Measurements from ENCODE around the gene SLC10A7. TPM values are rescaled to one million over a fixed set of nuclear protein-coding genes. Genes with fewer than 3 reads are reported as not detected.

The SLC10A7 gene
- polyA plus RNA-seq, 1 donor (not counting 4 experiments of a cell fraction or from before 2014, with no cell fraction given): 12.7 TPM

- dilution Hi-C loops (cut with MboI; ENCODE audit: extremely low pct_ligation_motif_present, low sequenced_read_pairs): no loop called here
- H3K4me3 ChIP-seq (ENCODE audit: control insufficient read depth in 2 of 3, extremely low read depth in 1 of 3, insufficient read depth in 2 of 3, low read depth in 1 of 3, low read length in 3 of 3): no peak overlapping the region
- no peak for FAIRE-seq
- no peak overlapping the region for H3K27ac ChIP-seq (ENCODE audit: control insufficient read depth, insufficient read depth, low read length)
- no peaks in the 10 kb centered on the region for H3K79me2 ChIP-seq (ENCODE audit: control insufficient read depth, insufficient read depth, low read length)
- no peak overlapping the region for H2AFZ ChIP-seq (ENCODE audit: control insufficient read depth, low read length)
- no peak for TF ChIP-seq EZH2 (IDR thresholded peaks at IDR 0.05; ENCODE audit: low read length)
- TF ChIP-seq, protein P1, sequence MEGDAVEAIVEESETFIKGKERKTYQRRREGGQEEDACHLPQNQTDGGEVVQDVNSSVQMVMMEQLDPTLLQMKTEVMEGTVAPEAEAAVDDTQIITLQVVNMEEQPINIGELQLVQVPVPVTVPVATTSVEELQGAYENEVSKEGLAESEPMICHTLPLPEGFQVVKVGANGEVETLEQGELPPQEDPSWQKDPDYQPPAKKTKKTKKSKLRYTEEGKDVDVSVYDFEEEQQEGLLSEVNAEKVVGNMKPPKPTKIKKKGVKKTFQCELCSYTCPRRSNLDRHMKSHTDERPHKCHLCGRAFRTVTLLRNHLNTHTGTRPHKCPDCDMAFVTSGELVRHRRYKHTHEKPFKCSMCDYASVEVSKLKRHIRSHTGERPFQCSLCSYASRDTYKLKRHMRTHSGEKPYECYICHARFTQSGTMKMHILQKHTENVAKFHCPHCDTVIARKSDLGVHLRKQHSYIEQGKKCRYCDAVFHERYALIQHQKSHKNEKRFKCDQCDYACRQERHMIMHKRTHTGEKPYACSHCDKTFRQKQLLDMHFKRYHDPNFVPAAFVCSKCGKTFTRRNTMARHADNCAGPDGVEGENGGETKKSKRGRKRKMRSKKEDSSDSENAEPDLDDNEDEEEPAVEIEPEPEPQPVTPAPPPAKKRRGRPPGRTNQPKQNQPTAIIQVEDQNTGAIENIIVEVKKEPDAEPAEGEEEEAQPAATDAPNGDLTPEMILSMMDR (optimal IDR thresholded peaks at IDR 0.05 in 1 of 3, IDR thresholded peaks at IDR 0.05 in 1 of 3, conservative IDR thresholded peaks at IDR 0.05 in 1 of 3; ENCODE audit: extremely low read depth in 1 of 3, insufficient read depth in 2 of 3, low read length in 3 of 3): no peak
- DNase-seq (ENCODE audit: low read depth, low spot score): no peak
- no peaks in the 10 kb centered on the region for H3K27me3 ChIP-seq (ENCODE audit: control insufficient read depth, extremely low read depth, insufficient read depth, low read length)
- H3K9ac ChIP-seq (ENCODE audit: control insufficient read depth, extremely low read depth, insufficient read depth, low read length): no peak overlapping the region
- no peaks in the 10 kb centered on the region for H3K9me3 ChIP-seq (ENCODE audit: control insufficient read depth, low read depth, low read length)
- H3K4me2 ChIP-seq (ENCODE audit: control insufficient read depth, extremely low read depth, insufficient read depth, low read depth, low read length): no peak overlapping the region
- H4K20me1 ChIP-seq (ENCODE audit: control insufficient read depth, extremely low read depth, insufficient read depth, low read length): no peaks in the 10 kb centered on the region
- no peaks in the 10 kb centered on the region for H3K36me3 ChIP-seq (ENCODE audit: control insufficient read depth in 2 of 2, extremely low read depth in 1 of 2, insufficient read depth in 2 of 2, low read length in 2 of 2)
- no peaks in the 10 kb centered on the region for H3K9me1 ChIP-seq (ENCODE audit: control insufficient read depth, extremely low read depth, insufficient read depth, low read length)
- H3K4me1 ChIP-seq (ENCODE audit: control insufficient read depth, extremely low read depth, insufficient read depth, low read length): no peaks in the 10 kb centered on the region
Measured at GRCh38 chr4:146398404-146398803, 123.3 kb downstream of the SLC10A7 start.

DNA sequence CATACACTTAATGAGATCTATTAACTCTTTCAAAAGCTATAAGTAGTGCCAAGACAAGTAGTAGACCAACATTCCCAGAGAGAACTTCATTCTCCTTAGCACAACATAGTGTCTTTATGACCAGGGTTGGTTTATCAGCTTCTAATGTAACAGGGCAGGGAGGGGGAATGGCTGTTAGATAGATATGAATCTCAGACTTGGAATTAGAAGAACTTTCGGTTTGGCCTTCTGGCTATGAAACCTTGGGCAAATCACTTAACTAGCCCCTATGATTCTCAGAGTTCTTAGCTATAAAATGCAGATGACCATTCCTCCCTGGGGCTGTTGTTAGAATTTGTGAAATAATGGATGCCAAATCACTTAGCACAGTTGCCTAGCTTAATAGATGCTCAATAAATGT is 132.2 kb downstream of the SLC10A7 start:
- H3K4me1 ChIP-seq (ENCODE audit: control insufficient read depth, extremely low read depth, insufficient read depth, low read length): no peaks in the 10 kb centered on the region
- H3K27ac ChIP-seq (ENCODE audit: control insufficient read depth, insufficient read depth, low read length): no peak overlapping the region
- no peak overlapping the region for H2AFZ ChIP-seq (ENCODE audit: control insufficient read depth, low read length)
- dilution Hi-C loops (cut with MboI; ENCODE audit: extremely low pct_ligation_motif_present, low sequenced_read_pairs): no loop called here
- DNase-seq (ENCODE audit: low read depth, low spot score): no peak
- no peaks in the 10 kb centered on the region for H3K27me3 ChIP-seq (ENCODE audit: control insufficient read depth, extremely low read depth, insufficient read depth, low read length)
- H3K4me2 ChIP-seq (ENCODE audit: control insufficient read depth, extremely low read depth, insufficient read depth, low read depth, low read length): no peak overlapping the region
- H3K36me3 ChIP-seq (ENCODE audit: control insufficient read depth in 2 of 2, extremely low read depth in 1 of 2, insufficient read depth in 2 of 2, low read length in 2 of 2): no peaks in the 10 kb centered on the region
- H3K79me2 ChIP-seq (ENCODE audit: control insufficient read depth, insufficient read depth, low read length): no peaks in the 10 kb centered on the region
- no peak overlapping the region for H3K4me3 ChIP-seq (ENCODE audit: control insufficient read depth in 2 of 3, extremely low read depth in 1 of 3, insufficient read depth in 2 of 3, low read depth in 1 of 3, low read length in 3 of 3)
- TF ChIP-seq, protein P1 (optimal IDR thresholded peaks at IDR 0.05 in 1 of 3, IDR thresholded peaks at IDR 0.05 in 1 of 3, conservative IDR thresholded peaks at IDR 0.05 in 1 of 3; ENCODE audit: extremely low read depth in 1 of 3, insufficient read depth in 2 of 3, low read length in 3 of 3): no peak
- TF ChIP-seq EZH2 (IDR thresholded peaks at IDR 0.05; ENCODE audit: low read length): no peak
- H3K9ac ChIP-seq (ENCODE audit: control insufficient read depth, extremely low read depth, insufficient read depth, low read length): no peak overlapping the region
- H4K20me1 ChIP-seq (ENCODE audit: control insufficient read depth, extremely low read depth, insufficient read depth, low read length): no peaks in the 10 kb centered on the region
- no peak for FAIRE-seq
- H3K9me1 ChIP-seq (ENCODE audit: control insufficient read depth, extremely low read depth, insufficient read depth, low read length): no peaks in the 10 kb centered on the region
- no peaks in the 10 kb centered on the region for H3K9me3 ChIP-seq (ENCODE audit: control insufficient read depth, low read depth, low read length)

Measured in keratinocyte (primary cell).